Prostate gland (tissue), 2 donors: ENCODE data around the gene DTWD2.

Experiments used
- CTCF ChIP-seq, 4 experiments: fragments of 200-600 bp in 2 of 4; fragments of 450-650 bp in 2 of 4; sonication (generic) in 2 of 4; IDR thresholded peaks; 1 replicate in 3 of 4; 2 replicates in 1 of 4; pipeline ENCODE4 v1.5.1; 2016 to 2019; ENCODE audit warnings: antibody characterized with exemption in 4 of 4, mild to moderate bottlenecking in 2 of 4, moderate library complexity in 2 of 4
- POLR2A ChIP-seq: fragments of 450-650 bp; IDR thresholded peaks from one replicate; pipeline ENCODE4 v1.6.1; 2016; ENCODE audit warnings: antibody characterized with exemption, mild to moderate bottlenecking
- POLR2AphosphoS5 ChIP-seq: sonication (generic); formaldehyde crosslinking; IDR thresholded peaks from one replicate; pipeline ENCODE4 v1.6.1; 2017; ENCODE audit warnings: antibody characterized with exemption

- TF ChIP-seq CTCF (IDR thresholded peaks at IDR 0.05) (no peak), POLR2A (no peak), POLR2AphosphoS5 (no peak)
These were observed 56.8 kb downstream of the DTWD2 start for GRCh38 chr5:118931564-118931963.
